ENCODE results near the gene PRDM11.

PRDM11 gene

DNA sequence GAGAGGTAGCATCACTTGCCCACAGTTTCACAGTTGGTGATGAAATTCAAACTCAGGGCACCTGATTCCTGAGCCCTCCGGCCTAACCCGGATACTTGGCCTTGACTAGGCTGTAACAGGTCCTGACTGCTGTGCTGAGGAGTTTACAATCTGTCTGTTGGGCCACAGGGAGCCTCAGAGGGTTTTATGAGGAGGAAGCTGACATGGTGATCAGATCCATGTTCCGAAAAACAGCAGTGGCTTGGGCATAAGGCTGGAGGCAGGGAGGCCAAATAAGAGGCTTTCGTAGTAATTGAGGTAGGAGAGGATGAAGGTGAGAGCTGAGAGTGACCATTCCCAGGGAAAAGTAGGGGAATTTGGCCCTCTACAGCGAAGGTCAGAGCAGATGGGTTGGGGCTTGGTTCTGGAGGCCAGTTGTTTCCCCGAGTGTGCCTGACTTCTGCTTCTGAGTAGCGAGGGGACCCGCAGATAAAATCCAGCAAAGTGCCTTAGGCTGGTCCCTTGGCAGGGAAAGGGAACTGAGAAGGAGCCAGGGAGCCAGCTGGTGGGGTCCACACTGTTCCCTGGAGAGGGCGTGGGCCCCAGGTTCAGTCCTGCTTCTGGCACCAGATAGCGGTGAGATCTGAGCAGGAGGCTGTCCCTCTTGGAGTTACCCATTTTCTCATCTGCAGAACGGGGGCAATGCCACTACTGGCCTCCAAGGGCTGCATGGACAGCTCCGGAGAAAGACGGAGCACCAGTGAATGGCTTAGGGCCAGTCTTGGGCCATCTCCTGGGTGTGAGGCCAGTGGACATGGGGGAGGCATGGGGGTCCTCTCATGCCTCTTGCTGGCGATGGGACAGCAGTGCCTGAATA, 6.5 kb downstream of the PRDM11 start:
- H3K4me1 ChIP-seq (ENCODE audit: control insufficient read depth, low read depth, low read length), result peaks cover 4% of the 10 kb centered on the region
- no peaks in the 10 kb centered on the region for H3K36me3 ChIP-seq (ENCODE audit: control insufficient read depth, low read depth, low read length)
- peaks cover 6% of the 10 kb centered on the region for H3K27me3 ChIP-seq (ENCODE audit: control insufficient read depth, insufficient read depth, low read length)
- no peak overlapping the region for H3K9ac ChIP-seq (ENCODE audit: low read length)
- no peak overlapping the region for H3K4me3 ChIP-seq (ENCODE audit: low read length)
- no peak overlapping the region for H3K27ac ChIP-seq (ENCODE audit: low read length)
- H3K9me3 ChIP-seq (ENCODE audit: control insufficient read depth, low read depth, low read length), result no peaks in the 10 kb centered on the region

DNA sequence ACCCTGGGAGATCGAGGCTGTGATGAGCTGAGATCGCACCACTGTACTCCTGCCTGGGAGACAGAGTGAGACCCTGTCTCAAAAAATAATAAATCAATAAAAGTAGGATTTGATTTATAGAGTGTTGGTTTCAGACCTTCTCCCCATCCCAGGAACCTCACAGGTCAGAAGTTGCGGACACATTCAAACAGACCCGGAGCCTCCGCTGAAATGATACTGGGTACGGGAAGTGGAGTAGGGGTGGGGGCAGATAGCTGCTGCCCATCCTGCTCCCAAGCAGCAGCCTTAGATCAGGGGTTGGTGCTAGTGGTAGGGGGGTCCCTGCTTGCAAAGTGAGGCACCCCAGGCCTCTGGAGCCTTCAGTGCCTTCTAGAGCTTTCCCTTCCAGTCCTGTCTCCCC, 7.8 kb downstream of the PRDM11 start:
- Histone ChIP-seq H3K9me3 (ENCODE audit: control insufficient read depth, low read depth, low read length) (no peaks in the 10 kb centered on the region), H3K36me3 (ENCODE audit: control insufficient read depth, low read depth, low read length) (no peaks in the 10 kb centered on the region), H3K27ac (ENCODE audit: low read length) (no peak overlapping the region), H3K27me3 (ENCODE audit: control insufficient read depth, insufficient read depth, low read length) (no peaks in the 10 kb centered on the region), H3K4me1 (ENCODE audit: control insufficient read depth, low read depth, low read length) (no peaks in the 10 kb centered on the region), H3K9ac (ENCODE audit: low read length) (no peak overlapping the region), H3K4me3 (ENCODE audit: low read length) (no peak overlapping the region)

DNA sequence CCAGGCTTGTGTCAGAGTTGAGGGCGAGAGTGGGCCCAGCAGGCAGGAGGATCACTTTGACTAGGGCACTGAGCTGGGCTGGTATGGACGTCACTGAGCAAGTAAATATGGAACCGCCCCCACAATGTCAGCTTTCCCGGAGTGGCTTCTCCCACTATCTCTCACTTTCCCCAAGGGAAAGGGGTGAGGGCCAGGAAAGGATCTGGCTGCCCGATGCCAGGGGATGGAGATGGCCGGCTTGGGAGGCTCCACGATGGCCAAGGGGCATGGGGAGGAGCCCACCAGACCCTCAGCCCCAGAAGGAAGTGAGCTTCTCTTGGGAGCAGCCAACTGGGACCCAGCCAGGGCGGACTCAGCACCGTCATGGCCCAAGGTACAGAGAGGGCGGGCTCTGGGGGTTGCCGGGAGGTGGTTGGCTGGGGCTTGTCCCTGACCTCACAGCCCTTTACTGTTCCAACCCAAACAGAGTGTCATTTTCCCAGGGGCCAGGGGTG, 8.7 kb downstream of the PRDM11 start:
- Histone ChIP-seq H3K9ac (ENCODE audit: low read length) (no peak overlapping the region), H3K4me3 (ENCODE audit: low read length) (no peak overlapping the region), H3K27ac (ENCODE audit: low read length) (no peak overlapping the region), H3K4me1 (ENCODE audit: control insufficient read depth, low read depth, low read length) (no peaks in the 10 kb centered on the region), H3K9me3 (ENCODE audit: control insufficient read depth, low read depth, low read length) (no peaks in the 10 kb centered on the region), H3K36me3 (ENCODE audit: control insufficient read depth, low read depth, low read length) (no peaks in the 10 kb centered on the region), H3K27me3 (ENCODE audit: control insufficient read depth, insufficient read depth, low read length) (no peaks in the 10 kb centered on the region)

DNA sequence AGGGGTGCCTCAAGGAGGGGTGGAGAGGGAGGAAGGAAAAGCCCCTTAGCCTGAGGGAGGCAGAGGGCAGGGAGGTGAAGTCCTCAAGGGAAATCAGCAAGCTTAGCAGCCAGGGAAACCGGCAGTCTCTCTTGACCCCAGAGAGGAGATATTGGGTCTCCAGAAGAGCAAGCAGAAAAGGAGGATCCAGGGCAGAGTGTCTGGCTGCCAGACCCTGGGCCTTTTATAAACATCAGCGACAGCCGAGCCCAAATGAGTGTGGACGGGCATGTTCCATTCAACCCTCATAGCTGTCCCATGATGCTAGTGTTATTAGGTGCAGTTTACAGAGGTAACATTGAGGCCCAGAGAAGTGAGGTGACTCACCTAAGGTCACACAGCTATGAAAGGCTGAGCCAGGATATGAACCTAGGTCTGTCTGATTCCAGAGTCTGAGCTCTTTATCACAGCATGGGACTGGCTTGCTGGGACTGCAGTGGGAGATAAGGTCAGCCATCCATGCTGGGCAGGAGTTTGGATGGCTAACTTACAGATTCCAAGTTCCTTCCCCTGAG, 9.3 kb downstream of the PRDM11 start:
- Histone ChIP-seq H3K4me1 (ENCODE audit: control insufficient read depth, low read depth, low read length) (no peaks in the 10 kb centered on the region), H3K36me3 (ENCODE audit: control insufficient read depth, low read depth, low read length) (no peaks in the 10 kb centered on the region), H3K4me3 (ENCODE audit: low read length) (no peak overlapping the region), H3K27me3 (ENCODE audit: control insufficient read depth, insufficient read depth, low read length) (no peaks in the 10 kb centered on the region), H3K9me3 (ENCODE audit: control insufficient read depth, low read depth, low read length) (no peaks in the 10 kb centered on the region), H3K9ac (ENCODE audit: low read length) (no peak overlapping the region), H3K27ac (ENCODE audit: low read length) (no peak overlapping the region)

DNA sequence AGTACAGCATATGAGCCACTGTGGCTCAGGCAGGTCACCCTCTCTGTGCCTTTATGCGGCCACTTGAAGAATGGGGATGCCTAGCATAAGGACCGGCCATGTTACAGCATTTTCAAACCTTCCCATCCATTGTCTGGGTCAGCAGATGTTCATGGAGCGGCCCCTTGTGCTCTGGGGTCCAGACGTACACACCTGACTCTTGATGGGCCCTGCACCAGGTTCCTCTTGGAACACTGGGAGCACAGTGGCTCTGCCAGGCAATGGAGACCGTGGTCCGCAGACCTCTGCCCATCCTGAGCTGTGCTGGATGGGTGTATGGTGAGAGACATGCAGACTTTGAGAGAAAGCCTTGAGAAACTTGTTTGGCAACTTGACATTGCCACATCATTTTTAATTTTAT, 9.8 kb downstream of the PRDM11 start:
- H3K27ac ChIP-seq (ENCODE audit: low read length), result no peak overlapping the region

DNA sequence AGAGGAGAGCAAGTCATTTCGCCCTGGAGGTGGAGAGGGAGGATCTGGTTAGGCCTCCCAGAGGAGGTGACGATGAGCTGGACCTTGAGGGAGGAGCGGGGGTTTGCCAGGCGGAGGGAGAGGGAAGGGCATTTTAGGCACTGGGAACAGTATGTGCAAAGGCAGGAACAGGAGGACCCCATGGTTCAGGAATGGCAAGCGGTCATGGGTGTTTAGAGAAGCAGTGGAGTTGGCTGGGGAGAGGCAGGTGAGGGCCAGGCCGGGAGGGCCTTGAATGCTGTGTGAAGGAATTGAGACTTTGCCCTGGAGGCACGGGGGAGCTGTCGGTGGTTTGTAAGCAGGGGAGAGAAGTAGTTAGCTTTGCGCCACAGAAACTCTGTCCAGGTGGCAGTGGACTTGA, 10.3 kb downstream of the PRDM11 start:
- no peaks in the 10 kb centered on the region for H3K4me1 ChIP-seq (ENCODE audit: control insufficient read depth, low read depth, low read length)
- no peaks in the 10 kb centered on the region for H3K9me3 ChIP-seq (ENCODE audit: control insufficient read depth, low read depth, low read length)
- H3K9ac ChIP-seq (ENCODE audit: low read length), result no peak overlapping the region
- H3K27ac ChIP-seq (ENCODE audit: low read length), result no peak overlapping the region
- H3K4me3 ChIP-seq (ENCODE audit: low read length), result no peak overlapping the region
- no peaks in the 10 kb centered on the region for H3K27me3 ChIP-seq (ENCODE audit: control insufficient read depth, insufficient read depth, low read length)
- H3K36me3 ChIP-seq (ENCODE audit: control insufficient read depth, low read depth, low read length), result no peaks in the 10 kb centered on the region

More for the DNA sequence above, 9.8 kb downstream of the PRDM11 start:
- no peak overlapping the region for H3K9ac ChIP-seq (ENCODE audit: low read length)
- H3K9me3 ChIP-seq (ENCODE audit: control insufficient read depth, low read depth, low read length), result no peaks in the 10 kb centered on the region
- no peak overlapping the region for H3K4me3 ChIP-seq (ENCODE audit: low read length)
- no peaks in the 10 kb centered on the region for H3K36me3 ChIP-seq (ENCODE audit: control insufficient read depth, low read depth, low read length)
- H3K27me3 ChIP-seq (ENCODE audit: control insufficient read depth, insufficient read depth, low read length), result no peaks in the 10 kb centered on the region
- no peaks in the 10 kb centered on the region for H3K4me1 ChIP-seq (ENCODE audit: control insufficient read depth, low read depth, low read length)

DNA sequence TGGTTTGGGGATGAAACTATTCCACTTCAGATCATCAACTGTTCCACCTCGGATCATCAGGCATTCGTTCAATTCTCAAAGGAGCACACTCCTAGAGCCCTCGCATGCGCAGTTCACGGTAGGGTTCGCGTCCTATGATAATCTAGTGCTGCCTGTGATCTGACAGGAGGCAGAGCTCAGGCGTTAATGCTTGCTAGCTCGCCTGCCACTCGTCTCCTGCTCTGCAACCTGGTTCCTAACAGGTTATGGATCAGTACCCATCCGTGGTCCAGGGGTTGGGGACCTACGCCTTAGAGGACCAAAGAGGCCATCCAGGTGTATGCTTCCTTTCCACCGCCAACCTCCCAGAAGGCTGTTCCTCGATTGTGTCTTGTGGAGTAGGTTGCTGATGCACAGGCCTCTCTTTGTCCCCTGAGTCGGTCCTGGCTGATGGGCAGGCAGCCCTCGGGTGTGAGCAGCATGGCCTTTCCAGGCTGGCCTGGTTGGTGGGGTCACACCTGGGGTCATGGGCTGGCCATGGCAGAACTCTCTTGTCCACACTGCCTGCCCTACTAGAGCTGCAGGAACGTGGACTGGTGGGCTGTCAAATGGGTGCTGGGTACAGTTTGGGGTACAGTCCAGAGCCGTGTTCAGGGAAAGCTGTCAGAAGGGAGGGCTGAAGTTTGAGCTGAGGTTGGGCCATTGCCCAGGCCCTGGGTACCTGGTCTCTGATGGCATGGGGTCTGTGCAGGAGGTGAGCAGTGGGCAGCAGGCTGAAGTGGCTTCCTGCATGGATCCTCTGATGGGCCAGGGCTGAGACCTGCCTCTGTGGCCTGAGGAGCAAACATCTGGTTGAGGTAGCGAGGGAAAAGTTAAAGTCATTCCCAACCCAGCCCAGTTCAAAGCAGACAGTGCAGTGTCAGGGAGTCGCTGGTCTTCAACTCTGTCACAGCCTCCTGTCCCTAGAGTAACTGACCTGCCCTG, 11.1 kb downstream of the PRDM11 start:
- Histone ChIP-seq H3K27me3 (ENCODE audit: control insufficient read depth, insufficient read depth, low read length) (no peaks in the 10 kb centered on the region), H3K9ac (ENCODE audit: low read length) (no peak overlapping the region), H3K9me3 (ENCODE audit: control insufficient read depth, low read depth, low read length) (no peaks in the 10 kb centered on the region), H3K4me1 (ENCODE audit: control insufficient read depth, low read depth, low read length) (no peaks in the 10 kb centered on the region), H3K27ac (ENCODE audit: low read length) (no peak overlapping the region), H3K36me3 (ENCODE audit: control insufficient read depth, low read depth, low read length) (no peaks in the 10 kb centered on the region), H3K4me3 (ENCODE audit: low read length) (no peak overlapping the region)

DNA sequence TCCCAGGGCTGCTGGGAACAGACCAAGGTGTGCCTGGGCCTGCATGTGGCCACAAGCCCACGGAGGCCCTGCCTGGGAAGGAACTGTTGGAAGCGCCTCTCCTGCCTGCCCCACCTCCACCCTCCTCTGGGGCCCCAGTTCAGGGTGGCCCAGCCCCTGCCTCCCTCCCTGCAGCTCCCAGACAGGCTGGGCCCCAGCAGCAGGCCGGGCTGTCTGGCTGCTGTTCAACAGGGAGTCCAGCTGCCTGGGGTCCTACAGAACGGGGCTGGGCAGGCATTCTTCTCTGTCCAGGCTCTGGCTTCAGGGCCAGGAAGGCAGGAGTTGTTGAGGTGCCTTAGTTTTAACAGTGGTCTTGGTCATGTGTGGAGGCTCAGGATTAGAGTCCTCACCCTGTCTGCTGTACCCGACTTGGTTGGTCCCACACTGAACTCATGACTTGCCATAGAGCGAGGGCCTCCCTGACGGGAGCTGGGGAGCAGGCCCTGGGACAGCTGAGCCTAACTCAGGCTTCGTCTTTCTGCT, 11.8 kb downstream of the PRDM11 start:
- H3K4me3 ChIP-seq (ENCODE audit: low read length), result no peak overlapping the region
- H3K4me1 ChIP-seq (ENCODE audit: control insufficient read depth, low read depth, low read length), result no peaks in the 10 kb centered on the region
- H3K36me3 ChIP-seq (ENCODE audit: control insufficient read depth, low read depth, low read length), result no peaks in the 10 kb centered on the region
- H3K27me3 ChIP-seq (ENCODE audit: control insufficient read depth, insufficient read depth, low read length), result no peaks in the 10 kb centered on the region
- no peak overlapping the region for H3K9ac ChIP-seq (ENCODE audit: low read length)
- no peaks in the 10 kb centered on the region for H3K9me3 ChIP-seq (ENCODE audit: control insufficient read depth, low read depth, low read length)
- H3K27ac ChIP-seq (ENCODE audit: low read length), result no peak overlapping the region

DNA sequence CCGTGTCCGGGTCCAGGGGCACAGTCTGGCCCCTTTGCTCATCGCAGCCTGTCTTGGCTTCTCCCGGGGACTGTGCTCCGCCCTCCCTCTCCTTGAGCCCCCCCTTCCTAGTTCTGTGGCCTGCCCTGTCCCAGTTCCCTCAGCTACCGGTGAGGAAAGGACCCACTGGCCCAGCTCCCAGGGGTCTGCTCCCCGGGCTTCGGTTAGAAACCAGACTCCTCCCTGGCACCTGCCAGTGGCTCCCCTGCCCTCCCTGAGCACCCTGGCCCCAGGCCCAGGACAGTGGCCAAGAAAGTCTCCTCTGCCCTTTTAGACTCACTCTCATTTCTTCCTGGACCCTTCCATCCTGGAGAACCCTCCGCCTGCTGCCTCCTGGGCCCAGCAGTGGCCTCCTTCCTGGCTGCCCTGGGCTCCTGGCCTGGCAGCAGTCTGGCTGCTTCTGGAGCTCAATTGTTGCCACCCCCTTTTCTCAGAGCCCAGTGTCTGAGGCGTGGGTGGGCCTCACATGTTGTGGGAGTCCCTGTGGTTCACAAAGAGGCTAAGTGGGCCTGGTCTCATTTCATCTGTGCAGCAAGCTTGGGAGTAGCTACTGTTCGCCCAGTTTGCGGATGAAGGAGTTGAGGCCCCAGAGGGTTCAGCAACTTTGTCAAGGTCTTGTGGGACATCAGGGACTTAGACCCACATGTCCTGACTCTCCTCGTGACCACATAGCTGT, 12.6 kb downstream of the PRDM11 start:
- Histone ChIP-seq H3K9me3 (ENCODE audit: control insufficient read depth, low read depth, low read length) (no peaks in the 10 kb centered on the region), H3K4me1 (ENCODE audit: control insufficient read depth, low read depth, low read length) (no peaks in the 10 kb centered on the region), H3K27ac (ENCODE audit: low read length) (no peak overlapping the region), H3K27me3 (ENCODE audit: control insufficient read depth, insufficient read depth, low read length) (no peaks in the 10 kb centered on the region), H3K36me3 (ENCODE audit: control insufficient read depth, low read depth, low read length) (no peaks in the 10 kb centered on the region), H3K9ac (ENCODE audit: low read length) (no peak overlapping the region), H3K4me3 (ENCODE audit: low read length) (no peak overlapping the region)

DNA sequence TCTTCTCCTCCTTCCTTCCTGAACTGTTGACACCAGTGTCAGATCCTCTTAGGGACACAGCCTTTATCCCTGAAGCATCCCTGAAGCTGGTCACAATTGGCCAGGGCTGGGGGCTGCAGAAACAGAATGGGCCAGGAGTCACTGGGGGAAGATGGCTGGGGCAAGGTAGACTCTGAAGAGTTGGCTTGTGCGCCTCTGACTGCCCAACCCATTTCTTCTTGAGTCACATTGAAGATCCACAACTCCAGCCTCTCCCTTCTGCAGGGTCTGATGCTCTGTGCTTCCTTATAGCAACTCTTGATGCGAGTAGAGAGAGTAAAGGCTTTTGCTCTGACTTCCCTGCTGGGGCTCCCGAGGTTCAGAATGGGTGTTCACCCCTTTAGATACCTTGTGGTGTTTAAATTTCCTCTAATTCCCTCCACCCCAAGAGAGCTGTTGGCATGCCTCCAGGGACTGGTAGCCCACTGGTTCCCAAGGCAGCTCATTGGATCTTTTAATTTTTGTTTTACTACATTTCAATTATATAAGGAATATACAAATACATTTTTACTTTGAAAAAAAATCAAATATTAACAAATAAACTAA, 13.4 kb downstream of the PRDM11 start:
- no peak overlapping the region for H3K4me3 ChIP-seq (ENCODE audit: low read length)
- H3K9ac ChIP-seq (ENCODE audit: low read length), result no peak overlapping the region
- H3K36me3 ChIP-seq (ENCODE audit: control insufficient read depth, low read depth, low read length), result no peaks in the 10 kb centered on the region
- no peaks in the 10 kb centered on the region for H3K27me3 ChIP-seq (ENCODE audit: control insufficient read depth, insufficient read depth, low read length)
- no peaks in the 10 kb centered on the region for H3K4me1 ChIP-seq (ENCODE audit: control insufficient read depth, low read depth, low read length)
- no peaks in the 10 kb centered on the region for H3K9me3 ChIP-seq (ENCODE audit: control insufficient read depth, low read depth, low read length)
- H3K27ac ChIP-seq (ENCODE audit: low read length), result no peak overlapping the region

Measured in iPS-18a (cell line).